ENCODE measurements around the gene NPR3.

NPR3 gene

DNA sequence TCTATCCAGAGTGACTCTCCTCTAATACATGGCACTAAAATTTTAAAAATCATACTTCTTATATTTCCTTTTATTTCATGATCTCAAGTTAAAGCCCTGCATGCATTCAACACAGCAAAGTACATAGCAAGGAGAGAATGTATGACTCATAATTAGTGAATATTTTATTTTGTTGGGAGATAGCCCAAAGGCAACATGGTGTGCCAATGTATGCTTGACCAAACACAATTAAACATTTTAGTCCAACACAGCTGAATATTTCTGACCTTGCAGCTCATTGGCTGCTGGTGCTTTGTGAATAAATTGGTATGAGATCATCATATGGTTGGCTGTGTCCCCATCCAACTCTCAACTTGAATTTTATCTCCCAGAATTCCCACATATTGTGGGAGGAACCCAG, 103.5 kb downstream of the NPR3 start:
- DNase-seq, result no peak

DNA sequence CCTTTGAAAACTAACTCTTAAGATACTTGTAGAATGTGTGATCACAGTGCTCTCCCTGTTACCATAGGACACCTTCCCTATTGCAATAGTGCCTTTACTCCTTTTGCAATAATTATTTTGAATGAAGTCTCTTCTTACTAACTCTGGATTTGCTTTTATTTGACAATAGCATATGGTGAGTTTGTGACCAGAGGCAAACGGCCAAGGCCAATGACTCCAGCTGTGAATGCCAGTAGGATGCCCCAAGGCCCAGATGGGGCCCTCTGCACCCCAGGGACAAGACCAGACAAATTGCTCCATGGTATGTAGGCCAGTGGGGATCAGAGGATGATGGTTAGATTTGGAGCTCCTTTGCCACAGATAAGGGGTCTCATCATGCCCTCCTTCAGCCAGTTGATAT, 116.9 kb downstream of the NPR3 start:
- no peak for DNase-seq

GRCh38 chr5:32828492-32828891, 117.4 kb downstream of the NPR3 start:
- DNase-seq, result no peak

DNA sequence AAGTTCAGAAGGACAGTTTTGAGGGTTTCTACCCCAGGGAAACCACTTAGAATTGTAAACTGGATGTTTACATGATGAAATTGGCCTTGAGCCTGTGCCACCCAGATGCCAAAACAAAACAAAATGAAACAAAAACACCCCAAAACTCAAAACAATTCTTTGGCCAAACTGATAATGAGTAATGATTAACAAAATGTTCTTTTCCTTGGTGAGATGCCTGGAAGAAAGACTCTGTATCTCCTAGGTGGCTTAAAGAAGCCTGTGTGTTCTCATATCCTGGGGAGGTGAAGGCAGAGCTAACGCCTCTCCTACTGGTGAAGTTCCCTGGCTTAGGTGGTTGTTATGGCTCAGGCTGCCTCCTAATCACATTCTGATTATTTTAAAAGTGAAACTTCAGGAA, 120.5 kb downstream of the NPR3 start:
- DNase-seq, result no peak

- DNase-seq, result no peak
Observed at GRCh38 chr5:32833127-32833526, 122.0 kb downstream of the NPR3 start.

GRCh38 chr5:32833663-32834062, 122.5 kb downstream of the NPR3 start:
- no peak for DNase-seq

DNA sequence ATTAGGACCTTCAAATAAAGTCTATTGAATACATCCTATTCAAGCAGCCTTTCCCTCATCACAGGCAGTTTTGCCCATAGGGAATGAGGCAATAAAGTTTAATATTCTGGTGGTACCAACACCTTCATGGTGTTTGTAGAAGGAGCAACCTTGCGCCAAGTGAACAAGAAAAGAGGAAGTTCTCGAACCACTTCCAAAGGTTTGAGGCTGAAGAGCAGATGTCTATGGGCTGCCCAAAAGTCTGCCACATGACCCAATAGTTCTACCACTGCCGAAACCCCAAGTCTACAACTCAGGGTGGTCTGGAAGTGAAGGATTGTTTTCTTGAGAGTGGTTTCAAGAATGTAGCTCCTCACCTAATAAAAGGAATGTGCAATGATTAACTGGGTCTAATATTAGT, 123.1 kb downstream of the NPR3 start:
- no peak for DNase-seq

DNA sequence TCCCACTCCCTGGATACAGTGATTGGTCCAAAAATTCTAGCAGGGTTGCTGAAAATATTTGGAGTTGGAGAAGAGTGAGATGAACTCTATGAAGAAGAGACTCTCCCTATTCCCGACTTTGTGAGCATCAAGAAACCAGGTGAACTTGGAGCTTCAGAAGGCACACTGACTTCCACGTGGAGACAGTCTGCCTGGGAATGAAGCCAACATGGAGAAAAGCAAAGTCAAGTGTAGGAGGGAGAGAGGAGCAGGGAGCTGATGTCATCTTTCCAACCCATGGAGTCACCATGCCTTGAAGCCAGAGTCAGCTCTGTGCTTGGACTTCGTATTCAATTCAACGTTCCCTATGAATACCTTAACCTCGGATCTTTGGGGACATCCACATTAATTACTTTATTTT, 125.1 kb downstream of the NPR3 start:
- no peak for DNase-seq

DNA sequence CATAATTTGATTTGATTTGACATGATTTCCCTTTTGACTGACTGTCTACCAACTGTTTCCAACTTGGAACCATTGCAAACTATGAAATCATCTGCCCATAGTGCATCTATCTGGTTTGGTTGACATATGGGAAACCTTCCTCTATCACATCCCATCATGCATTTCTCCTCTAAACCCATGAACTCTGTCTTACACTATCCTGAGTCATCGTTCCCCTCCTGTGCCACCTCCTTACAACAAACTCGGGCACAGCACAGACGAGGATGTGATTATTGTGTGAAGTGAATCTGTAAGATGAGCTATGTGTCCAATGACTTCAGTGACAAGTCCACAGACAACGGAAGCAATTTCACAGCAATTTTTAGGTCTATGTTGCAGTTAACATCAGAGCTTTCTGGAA, 126.1 kb downstream of the NPR3 start:
- DNase-seq, result no peak

- DNase-seq, result no peak
Observed at GRCh38 chr5:32839106-32839505, 128.0 kb downstream of the NPR3 start.

DNA sequence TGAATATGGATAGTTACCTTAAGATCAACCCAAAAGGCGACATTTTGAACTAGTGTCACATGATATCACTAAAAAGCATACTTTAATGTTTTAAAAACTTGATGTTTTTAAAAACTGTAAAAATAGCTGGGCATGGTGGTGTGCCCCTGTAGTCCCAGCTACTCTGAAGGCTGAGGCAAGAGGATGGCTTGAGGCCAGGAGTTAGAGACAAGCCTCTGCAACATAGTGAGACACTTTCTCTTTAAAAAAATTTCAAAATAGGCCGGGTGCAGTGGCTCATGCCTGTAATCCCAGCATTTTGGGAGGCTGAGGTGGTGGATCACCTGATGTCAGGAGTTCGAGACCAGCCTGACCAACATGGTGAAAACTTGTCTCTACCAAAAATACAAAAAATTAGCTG, 129.5 kb downstream of the NPR3 start:
- no peak for DNase-seq

Measured in NCI-H748 treated with DMSO at 0.1 percent for 48 hours (cell line).